ENCODE measurements around the gene ACSS1. TPM values are rescaled to one million over a fixed set of nuclear protein-coding genes. Genes with fewer than 3 reads are reported as not detected.

ACSS1 gene
- total RNA-seq, 1 experiment from 2014 or later = 0.61 TPM

- H2BK15ac ChIP-seq (ENCODE audit: low read depth, low read length) = no peak overlapping the region
- H3K14ac ChIP-seq (ENCODE audit: insufficient read depth, low read length) = no peak overlapping the region
- no peaks in the 10 kb centered on the region for H3K9me3 Mint-ChIP-seq
- H3K9ac ChIP-seq (ENCODE audit: extremely low read depth, insufficient read length, low read length) = no peak overlapping the region
- no peak overlapping the region for H3K27ac Mint-ChIP-seq
- no peak overlapping the region for H2AK5ac ChIP-seq (ENCODE audit: insufficient read length, low read length)
- no peak overlapping the region for H2BK120ac ChIP-seq (ENCODE audit: low read depth, low read length, poor library complexity, severe bottlenecking)
- no peak overlapping the region for H3T11ph ChIP-seq (ENCODE audit: low read length)
- no peak overlapping the region for H2BK12ac ChIP-seq (ENCODE audit: insufficient read length, low read depth, low read length)
- peaks cover 8% of the 10 kb centered on the region for H3K27me3 Mint-ChIP-seq (ENCODE audit: low read depth)
- no peaks in the 10 kb centered on the region for H4K20me1 ChIP-seq (ENCODE audit: control insufficient read depth, insufficient read depth, insufficient read length)
- H2AFZ ChIP-seq (ENCODE audit: low read length) = no peak overlapping the region
- H3K23me2 ChIP-seq (ENCODE audit: insufficient read length, low read depth, low read length, poor library complexity, severe bottlenecking) = no peaks in the 10 kb centered on the region
- no peaks in the 10 kb centered on the region for H3K36me3 Mint-ChIP-seq (ENCODE audit: insufficient read depth in 1 of 3, low read depth in 3 of 3)
- no peaks in the 10 kb centered on the region for H3K4me1 Mint-ChIP-seq
- no peaks in the 10 kb centered on the region for H3K9me3 ChIP-seq (ENCODE audit: control insufficient read depth, low read depth, low read length)
- TF ChIP-seq, protein P1, sequence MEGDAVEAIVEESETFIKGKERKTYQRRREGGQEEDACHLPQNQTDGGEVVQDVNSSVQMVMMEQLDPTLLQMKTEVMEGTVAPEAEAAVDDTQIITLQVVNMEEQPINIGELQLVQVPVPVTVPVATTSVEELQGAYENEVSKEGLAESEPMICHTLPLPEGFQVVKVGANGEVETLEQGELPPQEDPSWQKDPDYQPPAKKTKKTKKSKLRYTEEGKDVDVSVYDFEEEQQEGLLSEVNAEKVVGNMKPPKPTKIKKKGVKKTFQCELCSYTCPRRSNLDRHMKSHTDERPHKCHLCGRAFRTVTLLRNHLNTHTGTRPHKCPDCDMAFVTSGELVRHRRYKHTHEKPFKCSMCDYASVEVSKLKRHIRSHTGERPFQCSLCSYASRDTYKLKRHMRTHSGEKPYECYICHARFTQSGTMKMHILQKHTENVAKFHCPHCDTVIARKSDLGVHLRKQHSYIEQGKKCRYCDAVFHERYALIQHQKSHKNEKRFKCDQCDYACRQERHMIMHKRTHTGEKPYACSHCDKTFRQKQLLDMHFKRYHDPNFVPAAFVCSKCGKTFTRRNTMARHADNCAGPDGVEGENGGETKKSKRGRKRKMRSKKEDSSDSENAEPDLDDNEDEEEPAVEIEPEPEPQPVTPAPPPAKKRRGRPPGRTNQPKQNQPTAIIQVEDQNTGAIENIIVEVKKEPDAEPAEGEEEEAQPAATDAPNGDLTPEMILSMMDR (conservative IDR thresholded peaks at IDR 0.05) = no peak
- H3K4me1 ChIP-seq (ENCODE audit: insufficient read depth, low read length) = no peaks in the 10 kb centered on the region
- H3K27me3 ChIP-seq (ENCODE audit: insufficient read depth, low read length) = no peaks in the 10 kb centered on the region
- no peak overlapping the region for H3K27ac ChIP-seq (ENCODE audit: insufficient read length, low read depth, low read length)
- H3K18ac ChIP-seq (ENCODE audit: insufficient read length, low read depth, low read length) = no peak overlapping the region
- H3K4me2 ChIP-seq (ENCODE audit: insufficient read depth, insufficient read length, low read length) = no peak overlapping the region
- no peak overlapping the region for H3K23ac ChIP-seq (ENCODE audit: insufficient read length, low read depth, low read length)
- no peak overlapping the region for H2BK20ac ChIP-seq (ENCODE audit: low read depth, low read length, poor library complexity, severe bottlenecking)
- no peak for DNase-seq
- H4K91ac ChIP-seq (ENCODE audit: insufficient read length, low read depth, low read length) = no peak overlapping the region
- no CpG with 5 or more reads among the region's 4 CpGs for WGBS (ENCODE audit: extremely low coverage, insufficient read length, low lambda C conversion rate)
- H3K79me1 ChIP-seq (ENCODE audit: insufficient read depth, low read depth, low read length, poor library complexity, severe bottlenecking) = no peaks in the 10 kb centered on the region
- H2BK5ac ChIP-seq (ENCODE audit: insufficient read length, low read length) = no peak overlapping the region
- no peak overlapping the region for H4K8ac ChIP-seq (replicated peaks; ENCODE audit: insufficient read length, low read depth, low read length)
- no peak overlapping the region for H3K4ac ChIP-seq (ENCODE audit: low read depth, low read length)
- no peak overlapping the region for H3K4me3 Mint-ChIP-seq
- no peaks in the 10 kb centered on the region for H3K79me2 ChIP-seq (ENCODE audit: insufficient read depth, low read length)
- H3K56ac ChIP-seq (ENCODE audit: insufficient read length, low read depth, low read length) = no peak overlapping the region
- H4K5ac ChIP-seq (ENCODE audit: insufficient read length, low read depth, low read length) = no peak overlapping the region
Measured at GRCh38 chr20:25025986-25026605, 31.8 kb downstream of the ACSS1 start.

All from H9 (cell line).